ENCODE results near the gene SPATA46. TPM values are rescaled to one million over a fixed set of nuclear protein-coding genes. Genes with fewer than 3 reads are reported as not detected.

The SPATA46 gene, protein sequence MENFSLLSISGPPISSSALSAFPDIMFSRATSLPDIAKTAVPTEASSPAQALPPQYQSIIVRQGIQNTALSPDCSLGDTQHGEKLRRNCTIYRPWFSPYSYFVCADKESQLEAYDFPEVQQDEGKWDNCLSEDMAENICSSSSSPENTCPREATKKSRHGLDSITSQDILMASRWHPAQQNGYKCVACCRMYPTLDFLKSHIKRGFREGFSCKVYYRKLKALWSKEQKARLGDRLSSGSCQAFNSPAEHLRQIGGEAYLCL
- total RNA-seq: not detected in 2 replicates

DNA sequence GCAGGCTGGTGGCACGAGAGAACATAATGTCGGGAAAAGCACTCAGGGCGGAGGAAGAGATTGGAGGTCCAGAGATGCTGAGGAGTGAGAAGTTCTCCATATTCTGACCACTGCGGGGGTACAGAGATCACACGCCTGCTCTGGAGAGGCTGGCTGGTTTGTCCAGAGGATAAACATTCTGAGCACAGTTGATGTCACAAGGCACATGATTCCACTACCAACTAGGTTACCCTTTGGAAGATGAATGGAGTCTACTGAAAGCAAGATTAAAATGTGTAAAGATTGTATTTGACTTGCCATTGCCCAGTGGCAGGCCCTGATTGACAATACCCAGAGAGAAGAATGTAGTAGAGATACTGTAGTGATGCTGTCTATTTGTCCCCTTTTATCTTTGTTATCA, at the start of gene SPATA46:
SPATA46 (minus strand) TSS at position 164 of the 400 bp plus-strand sequence; CDS start at position 100, 64 bp downstream.

DNA sequence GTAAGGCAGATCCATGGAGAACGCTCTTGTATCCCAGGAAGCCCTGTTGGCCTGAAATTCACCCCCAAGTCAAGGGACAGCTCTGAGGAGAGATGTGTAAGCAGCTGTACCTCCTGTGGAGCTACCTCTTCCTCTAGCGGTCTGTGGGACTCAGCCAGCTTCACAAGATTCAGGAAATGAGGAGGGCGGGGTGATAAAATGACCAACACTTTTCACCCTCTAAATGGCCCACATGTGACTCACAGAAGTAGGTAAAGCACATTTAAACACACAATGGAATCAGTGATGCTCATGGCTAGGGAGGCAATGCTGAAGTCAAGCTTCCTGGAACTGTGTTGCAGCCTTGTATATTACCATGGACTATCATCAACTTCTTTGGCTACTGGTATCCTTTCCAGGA, 35.3 kb upstream of the SPATA46 start, which contains the start of gene SH2D1B:
SH2D1B (minus strand) TSS at position 135 of the 400 bp plus-strand sequence; CDS start at position 15, 120 bp downstream.

DNA sequence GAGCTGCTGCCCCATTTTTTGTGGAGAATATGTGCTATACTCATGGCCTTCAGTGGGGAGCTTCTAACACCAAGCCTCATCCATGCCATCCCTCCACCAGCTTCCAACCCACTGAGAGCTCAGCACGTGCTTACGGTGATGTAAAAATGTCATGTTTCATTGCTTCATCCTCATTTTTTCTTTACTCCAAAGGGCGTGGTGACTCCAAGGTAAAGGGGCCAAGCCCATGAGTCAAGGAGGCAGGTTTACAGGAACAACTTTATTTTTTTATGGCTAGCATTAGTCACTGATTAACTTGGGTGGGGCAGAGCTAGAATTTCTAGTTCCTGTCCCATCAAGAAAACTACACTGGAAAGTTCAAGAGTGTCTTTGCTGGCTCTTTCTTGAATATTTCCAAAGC, 4.7 kb upstream of the SPATA46 start, which contains the start of gene C1orf226:
C1orf226 (plus strand) TSS at position 346 of the 400 bp plus-strand sequence. CDS start 174 bp downstream, outside the sequence.

Other genes with a start within 250 kb of the SPATA46 start
- gene C1orf226, start 4.9 kb upstream of the SPATA46 start, total RNA-seq: under 0.01 TPM in 1 of 2 replicates, not detected in the other
- gene SH2D1B, start 35.3 kb upstream of the SPATA46 start, total RNA-seq: under 0.01 TPM in 1 of 2 replicates, not detected in the other
- 26.4 and 43.5 TPM in 2 replicates for gene UHMK1, start 121.0 kb upstream of the SPATA46 start, total RNA-seq
- 51.0 and 63.7 TPM in 2 replicates for gene UAP1, start 184.9 kb upstream of the SPATA46 start, total RNA-seq

Measured in bronchial smooth muscle cell (primary cell).